GM12878 (cell line): ENCODE results near the gene GPATCH3. TPM values are rescaled to one million over a fixed set of nuclear protein-coding genes. Genes with fewer than 3 reads are reported as not detected.

Experiments
- ASH2L ChIP-seq: fragments of 300-600, 200-600 bp; sonication (generic); IDR thresholded peaks from 2 replicates; pipeline ENCODE4 v1.6.1; 2017; ENCODE audit warnings: low read depth, mild to moderate bottlenecking, borderline replicate concordance
- CREM ChIP-seq: IDR thresholded peaks from 2 replicates; pipeline ENCODE4 v1.6.1; 2014; ENCODE audit warnings: antibody characterized with exemption, low read depth
- EGR1 ChIP-seq, 2 experiments: IDR thresholded peaks; 1 replicate in 1 of 2; 2 replicates in 1 of 2; pipeline ENCODE4 v1.6.1; 2011 to 2012; ENCODE audit warnings: low read depth in 2 of 2, low read length in 2 of 2, borderline replicate concordance in 1 of 2, mild to moderate bottlenecking in 1 of 2, moderate library complexity in 1 of 2
- ELK1 ChIP-seq: IDR thresholded peaks from 2 replicates; pipeline ENCODE4 v1.6.1; 2012; ENCODE audit warnings: low read depth, low read length, improper control_type of control experiment
- GATAD2B ChIP-seq: fragments of 450-650 bp; conservative IDR thresholded peaks from 2 replicates; pipeline ENCODE4 v1.6.1; 2017; ENCODE audit warnings: low read depth, mild to moderate bottlenecking, moderate library complexity
- HDAC2 ChIP-seq: fragments of 200-600 bp; sonication (generic); IDR thresholded peaks from 2 replicates; pipeline ENCODE4 v1.6.1; 2017
- HDGF ChIP-seq: fragments of 450-650 bp; IDR thresholded peaks from 2 replicates; pipeline ENCODE4 v1.6.1; 2016; ENCODE audit warnings: antibody characterized with exemption
- IKZF2 ChIP-seq, 2 experiments: fragments of 450-650 bp; IDR thresholded peaks; 2 replicates each; pipeline ENCODE4 v1.6.1; 2017; ENCODE audit warnings: mild to moderate bottlenecking in 2 of 2, moderate library complexity in 2 of 2
- IRF4 ChIP-seq: IDR thresholded peaks from 2 replicates; pipeline ENCODE4 v1.6.1; 2011; ENCODE audit warnings: low read depth, low read length
- MXI1 ChIP-seq: fragments of 150-350 bp; IDR thresholded peaks from 2 replicates; pipeline ENCODE4 v1.6.1; 2011; ENCODE audit warnings: low read depth, mild to moderate bottlenecking, inconsistent platforms, low read length, improper control_type of control experiment
- NFYA ChIP-seq: IDR thresholded peaks from 2 replicates; pipeline ENCODE4 v1.6.1; 2011; ENCODE audit warnings: low read depth, mild to moderate bottlenecking, low read length, improper control_type of control experiment, borderline replicate concordance
- NR2F1 ChIP-seq: fragments of 450-650 bp; conservative IDR thresholded peaks from 2 replicates; pipeline ENCODE4 v1.6.1; 2017; ENCODE audit warnings: mild to moderate bottlenecking
- PKNOX1 ChIP-seq: fragments of 450-650 bp; IDR thresholded peaks from 2 replicates; pipeline ENCODE4 v1.6.1; 2016; ENCODE audit warnings: mild to moderate bottlenecking
- POLR2AphosphoS5 ChIP-seq: IDR thresholded peaks from 2 replicates; pipeline ENCODE4 v1.6.1; 2011; ENCODE audit warnings: mild to moderate bottlenecking, low read length, inconsistent platforms
- RAD21 ChIP-seq: IDR thresholded peaks from 2 replicates; pipeline ENCODE4 v1.6.1; 2011; ENCODE audit warnings: mild to moderate bottlenecking, low read depth, low read length, moderate library complexity; ENCODE audit not compliant: insufficient read depth
- RB1 ChIP-seq: fragments of 450-650 bp; formaldehyde crosslinking; IDR thresholded peaks from 2 replicates; pipeline ENCODE4 v1.6.1; 2017; ENCODE audit warnings: mild to moderate bottlenecking, borderline replicate concordance
- RELB ChIP-seq: fragments of 450-650 bp; IDR thresholded peaks from 2 replicates; pipeline ENCODE4 v1.6.1; 2017; ENCODE audit warnings: low read depth, mild to moderate bottlenecking, moderate library complexity
- RFX5 ChIP-seq: IDR thresholded peaks from 2 replicates; pipeline ENCODE4 v1.6.1; 2011; ENCODE audit warnings: low read depth, low read length, improper control_type of control experiment
- SMAD5 ChIP-seq: IDR thresholded peaks from 2 replicates; pipeline ENCODE4 v1.6.1; 2016; ENCODE audit warnings: antibody characterized with exemption, low read depth
- SMC3 ChIP-seq: IDR thresholded peaks from 2 replicates; pipeline ENCODE4 v1.6.1; 2011; ENCODE audit warnings: low read length, improper control_type of control experiment, borderline replicate concordance
- STAT1 ChIP-seq: fragments of 450-650 bp; conservative IDR thresholded peaks from 2 replicates; pipeline ENCODE4 v1.6.1; 2014; ENCODE audit warnings: antibody characterized with exemption, mild to moderate bottlenecking
- TARDBP ChIP-seq: IDR thresholded peaks from 2 replicates; pipeline ENCODE4 v1.6.1; 2016; ENCODE audit warnings: borderline replicate concordance
- WRNIP1 ChIP-seq: IDR thresholded peaks from 2 replicates; pipeline ENCODE4 v1.6.1; 2011; ENCODE audit warnings: low read depth, low read length, improper control_type of control experiment, borderline replicate concordance
- YY1 ChIP-seq: IDR thresholded peaks from 2 replicates; pipeline ENCODE4 v1.6.1; 2011; ENCODE audit warnings: low read depth, mild to moderate bottlenecking, low read length
- ZBED1 ChIP-seq: IDR thresholded peaks from 2 replicates; pipeline ENCODE4 v1.6.1; 2016; ENCODE audit warnings: borderline replicate concordance
- ZNF207 ChIP-seq: fragments of 450-650 bp; IDR thresholded peaks from 2 replicates; pipeline ENCODE4 v1.6.1; 2014; ENCODE audit warnings: antibody characterized with exemption, mild to moderate bottlenecking, borderline replicate concordance
- ZNF24 ChIP-seq: fragments of 450-650 bp; IDR thresholded peaks from 2 replicates; pipeline ENCODE4 v1.6.1; 2017; ENCODE audit warnings: antibody characterized with exemption, mild to moderate bottlenecking
- polyA plus RNA-seq, 11 experiments: library from polyadenylated mRNA; depleted of rRNA in 4 of 11; unstranded in 6 of 11; stranded (reverse) in 5 of 11; fragments of >200 nt; fragmentation: Nextera tagmentation in 4 of 11; fragmentation: Illumina TruSeq in 1 of 11; extraction: Ambion mirVana in 4 of 11; extraction: Trizol in 1 of 11; gene quantifications; 1 replicate in 1 of 11; 2 replicates in 10 of 11; pipeline versions ENCODE4 v1.2.1 to v1.2.3, GENCODE V29; 2011 to 2016; ENCODE audit warnings: inconsistent platforms in 2 of 11, missing spikeins in 2 of 11, low read depth in 1 of 11
- total RNA-seq, 4 experiments: library from RNA; depleted of rRNA in 3 of 4; stranded (reverse); fragments of >200 nt in 3 of 4; fragmentation: Illumina TruSeq in 1 of 4; extraction: Trizol in 1 of 4; gene quantifications; 2 replicates each; pipeline versions ENCODE4 v1.2.1 to v1.2.3, GENCODE V29; 2013 to 2021

Gene GPATCH3
- total and polyA plus RNA-seq, 10 of the 15 experiments (the other 5 are each of a cell fraction or from before 2014, with no cell fraction given) = 0.56 to 13.4 (median 8.7) TPM

- TF ChIP-seq NR2F1 = 0 out of 2 replicates have a peak, but pooled peaks have one; percentile 34
- no peak for TF ChIP-seq IRF4
- TF ChIP-seq SMC3 = no peak
- TF ChIP-seq RFX5 = no peak
- TF ChIP-seq PKNOX1 = peak; percentile 53; the same call in 1 of the 2 replicates
- peak in 1 of 2 experiments; percentile 63; a peak in 1 of 3 replicates for TF ChIP-seq EGR1 (IDR thresholded peaks at IDR 0.05; ENCODE audit: borderline replicate concordance in 1 of 2, low read depth in 2 of 2, low read length in 2 of 2)
- TF ChIP-seq TARDBP = peak; percentile 50; the same call in 1 of the 2 replicates
- TF ChIP-seq ZNF207 = peak; percentile 76
- TF ChIP-seq HDAC2 = peak; percentile 89; the same call in 1 of the 2 replicates
- TF ChIP-seq ELK1 = no peak
- peak; percentile 69 to 79 for TF ChIP-seq IKZF2 (IDR thresholded peaks at IDR 0.05)
- TF ChIP-seq ASH2L = peak; percentile 64; the same call in 1 of the 2 replicates
- TF ChIP-seq ZNF24 = no peak
- peak; percentile 88 for TF ChIP-seq MXI1
- TF ChIP-seq HDGF = no peak
- no peak for TF ChIP-seq RAD21
- peak; percentile 93 for TF ChIP-seq POLR2AphosphoS5
- no peak for TF ChIP-seq GATAD2B
- TF ChIP-seq CREM = 0 out of 2 replicates have a peak, but pooled peaks have one; percentile 25
- TF ChIP-seq ZBED1 = no peak
- TF ChIP-seq STAT1 = peak; percentile 64; the same call in 1 of the 2 replicates
- peak; percentile 55; the same call in 1 of the 2 replicates for TF ChIP-seq RB1
- no peak for TF ChIP-seq NFYA
- TF ChIP-seq RELB = peak; percentile 100
- peak; percentile 100 for TF ChIP-seq YY1
- TF ChIP-seq WRNIP1 = no peak
- peak; percentile 69; the same call in 1 of the 2 replicates for TF ChIP-seq SMAD5
Observed at GRCh38 chr1:26900001-26900814, at the start of gene GPATCH3 (continued).
